GM23338 (cell line): ENCODE data around the gene ATF7IP.

Experiments
- CREB1 ChIP-seq: fragments of 250-450 bp; sonication (Bioruptor Pico); IDR thresholded peaks from 2 replicates; pipeline ENCODE4 v1.5.0; 2020; ENCODE audit warnings: low read depth, mild to moderate bottlenecking, moderate library complexity
- CTCF ChIP-seq, 2 experiments: fragments of 200-600 bp in 1 of 2; sonication (generic) in 1 of 2; conservative IDR thresholded peaks; 2 replicates each; pipeline versions ENCODE4 v1.5.1 to v1.6.1; 2016 to 2017; ENCODE audit warnings: antibody characterized with exemption in 2 of 2, low read depth in 2 of 2, mild to moderate bottlenecking in 2 of 2, moderate library complexity in 1 of 2
- ETS1 ChIP-seq: IDR thresholded peaks from 2 replicates; pipeline ENCODE4 v1.6.1; 2016; ENCODE audit warnings: antibody characterized with exemption
- EZH2 ChIP-seq: fragments of 200-600 bp; sonication (generic); IDR thresholded peaks from one replicate; pipeline ENCODE4 v1.8.0; 2017; ENCODE audit warnings: antibody characterized with exemption, mild to moderate bottlenecking, low read depth; ENCODE audit not compliant: unreplicated experiment
- EZH2phosphoT487 ChIP-seq: fragments of 200-600 bp; sonication (generic); IDR thresholded peaks from one replicate; pipeline ENCODE4 v1.8.1; 2018; ENCODE audit warnings: antibody characterized with exemption; ENCODE audit not compliant: unreplicated experiment
- JUNB ChIP-seq: IDR thresholded peaks from one replicate; pipeline ENCODE4 v1.6.1; 2016; ENCODE audit warnings: antibody characterized with exemption; ENCODE audit not compliant: unreplicated experiment
- NANOG ChIP-seq: IDR thresholded peaks from 2 replicates; pipeline ENCODE4 v1.6.1; 2016; ENCODE audit warnings: antibody characterized with exemption, borderline replicate concordance
- POLR2AphosphoS5 ChIP-seq: IDR thresholded peaks from 2 replicates; pipeline ENCODE4 v1.6.1; 2016; ENCODE audit warnings: antibody characterized with exemption, low read depth
- STAT1 ChIP-seq: IDR thresholded peaks from one replicate; pipeline ENCODE4 v1.6.1; 2016; ENCODE audit warnings: antibody characterized with exemption; ENCODE audit not compliant: unreplicated experiment
- ZNF114 ChIP-seq: fragments of 250-450 bp; sonication (Bioruptor Pico); IDR thresholded peaks from 2 replicates; pipeline ENCODE4 v1.5.0; 2020; ENCODE audit warnings: mild to moderate bottlenecking, moderate library complexity
- ZNF331 ChIP-seq: fragments of 250-450 bp; sonication (Bioruptor Pico); IDR thresholded peaks from 2 replicates; pipeline ENCODE4 v1.5.0; 2020; ENCODE audit warnings: low read depth, mild to moderate bottlenecking, moderate library complexity
- ZNF462 ChIP-seq: fragments of 250-450 bp; sonication (Bioruptor Pico); IDR thresholded peaks from 2 replicates; pipeline ENCODE4 v1.5.0; 2020; ENCODE audit warnings: mild to moderate bottlenecking, moderate library complexity
- TF ChIP-seq, protein P1 (sequence below): IDR thresholded peaks from one replicate; pipeline ENCODE4 v1.6.1; 2018; ENCODE audit warnings: antibody characterized with exemption; ENCODE audit not compliant: unreplicated experiment

GRCh38 chr12:14396071-14396470, 30.6 kb downstream of the ATF7IP start:
- TF ChIP-seq CTCF (conservative IDR thresholded peaks at IDR 0.05; ENCODE audit: low read depth in 2 of 2) = no peak
- TF ChIP-seq, protein P1, sequence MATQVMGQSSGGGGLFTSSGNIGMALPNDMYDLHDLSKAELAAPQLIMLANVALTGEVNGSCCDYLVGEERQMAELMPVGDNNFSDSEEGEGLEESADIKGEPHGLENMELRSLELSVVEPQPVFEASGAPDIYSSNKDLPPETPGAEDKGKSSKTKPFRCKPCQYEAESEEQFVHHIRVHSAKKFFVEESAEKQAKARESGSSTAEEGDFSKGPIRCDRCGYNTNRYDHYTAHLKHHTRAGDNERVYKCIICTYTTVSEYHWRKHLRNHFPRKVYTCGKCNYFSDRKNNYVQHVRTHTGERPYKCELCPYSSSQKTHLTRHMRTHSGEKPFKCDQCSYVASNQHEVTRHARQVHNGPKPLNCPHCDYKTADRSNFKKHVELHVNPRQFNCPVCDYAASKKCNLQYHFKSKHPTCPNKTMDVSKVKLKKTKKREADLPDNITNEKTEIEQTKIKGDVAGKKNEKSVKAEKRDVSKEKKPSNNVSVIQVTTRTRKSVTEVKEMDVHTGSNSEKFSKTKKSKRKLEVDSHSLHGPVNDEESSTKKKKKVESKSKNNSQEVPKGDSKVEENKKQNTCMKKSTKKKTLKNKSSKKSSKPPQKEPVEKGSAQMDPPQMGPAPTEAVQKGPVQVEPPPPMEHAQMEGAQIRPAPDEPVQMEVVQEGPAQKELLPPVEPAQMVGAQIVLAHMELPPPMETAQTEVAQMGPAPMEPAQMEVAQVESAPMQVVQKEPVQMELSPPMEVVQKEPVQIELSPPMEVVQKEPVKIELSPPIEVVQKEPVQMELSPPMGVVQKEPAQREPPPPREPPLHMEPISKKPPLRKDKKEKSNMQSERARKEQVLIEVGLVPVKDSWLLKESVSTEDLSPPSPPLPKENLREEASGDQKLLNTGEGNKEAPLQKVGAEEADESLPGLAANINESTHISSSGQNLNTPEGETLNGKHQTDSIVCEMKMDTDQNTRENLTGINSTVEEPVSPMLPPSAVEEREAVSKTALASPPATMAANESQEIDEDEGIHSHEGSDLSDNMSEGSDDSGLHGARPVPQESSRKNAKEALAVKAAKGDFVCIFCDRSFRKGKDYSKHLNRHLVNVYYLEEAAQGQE = no peak
- TF ChIP-seq NANOG = no peak
- TF ChIP-seq JUNB = no peak
- no peak for TF ChIP-seq CREB1
- TF ChIP-seq EZH2 = no peak
- no peak for TF ChIP-seq ETS1
- no peak for TF ChIP-seq POLR2AphosphoS5
- no peak for TF ChIP-seq ZNF331 (CRISPR knock-in tag)
- no peak for TF ChIP-seq STAT1
- TF ChIP-seq EZH2phosphoT487 = no peak
- no peak for TF ChIP-seq ZNF462 (CRISPR knock-in tag)
- TF ChIP-seq ZNF114 (CRISPR knock-in tag) = no peak
